Neural crest cell (in vitro differentiated cells): Measurements from ENCODE around the gene TEPSIN. TPM values are rescaled to one million over a fixed set of nuclear protein-coding genes. Genes with fewer than 3 reads are reported as not detected.

Experiments
- DNase-seq: peaks from one replicate; pipeline ENCODE4 v3.0.0; 2021; ENCODE audit warnings: low read depth, mixed read lengths, low spot score
- H3K27ac Mint-ChIP-seq: one replicate; pipeline ENCODE4 v1.8.0; 2021; ENCODE audit warnings: mild to moderate bottlenecking, mixed read lengths; ENCODE audit not compliant: unreplicated experiment
- H3K27me3 Mint-ChIP-seq: 2 replicates; pipeline ENCODE4 v1.8.0; 2021; ENCODE audit warnings: low read depth, mild to moderate bottlenecking, mixed read lengths
- H3K36me3 Mint-ChIP-seq: 2 replicates; pipeline ENCODE4 v1.8.0; 2021; ENCODE audit warnings: low read depth, mild to moderate bottlenecking, mixed read lengths
- H3K4me1 Mint-ChIP-seq: 2 replicates; pipeline ENCODE4 v1.8.0; 2021; ENCODE audit warnings: mixed read lengths
- H3K4me3 Mint-ChIP-seq: one replicate; pipeline ENCODE4 v1.8.0; 2021; ENCODE audit warnings: mild to moderate bottlenecking, mixed read lengths
- H3K9me3 Mint-ChIP-seq: 2 replicates; pipeline ENCODE4 v1.8.0; 2021; ENCODE audit warnings: mixed read lengths
- total RNA-seq: library from RNA; stranded (reverse); gene quantifications from 2 replicates; pipeline ENCODE4 v1.2.1, GENCODE V29; 2021
- TF ChIP-seq, protein P1 (sequence below): fragments of 200-600 bp; sonication (generic); conservative IDR thresholded peaks from 2 replicates; pipeline ENCODE4 v1.5.0; 2021; ENCODE audit warnings: antibody characterized with exemption, mild to moderate bottlenecking

TEPSIN gene
- total RNA-seq, 1 donor from 2014 or later, result 40.4 TPM

GRCh38 chr17:81265576-81265975 is 26.7 kb upstream of the TEPSIN start:
- Mint-ChIP-seq H3K9me3 (no peaks in the 10 kb centered on the region), H3K4me1 (peaks cover 19% of the 10 kb centered on the region), H3K36me3 (peaks cover 15% of the 10 kb centered on the region), H3K27ac (no peak overlapping the region), H3K27me3 (no peaks in the 10 kb centered on the region), H3K4me3 (no peak overlapping the region)
- TF ChIP-seq, protein P1, sequence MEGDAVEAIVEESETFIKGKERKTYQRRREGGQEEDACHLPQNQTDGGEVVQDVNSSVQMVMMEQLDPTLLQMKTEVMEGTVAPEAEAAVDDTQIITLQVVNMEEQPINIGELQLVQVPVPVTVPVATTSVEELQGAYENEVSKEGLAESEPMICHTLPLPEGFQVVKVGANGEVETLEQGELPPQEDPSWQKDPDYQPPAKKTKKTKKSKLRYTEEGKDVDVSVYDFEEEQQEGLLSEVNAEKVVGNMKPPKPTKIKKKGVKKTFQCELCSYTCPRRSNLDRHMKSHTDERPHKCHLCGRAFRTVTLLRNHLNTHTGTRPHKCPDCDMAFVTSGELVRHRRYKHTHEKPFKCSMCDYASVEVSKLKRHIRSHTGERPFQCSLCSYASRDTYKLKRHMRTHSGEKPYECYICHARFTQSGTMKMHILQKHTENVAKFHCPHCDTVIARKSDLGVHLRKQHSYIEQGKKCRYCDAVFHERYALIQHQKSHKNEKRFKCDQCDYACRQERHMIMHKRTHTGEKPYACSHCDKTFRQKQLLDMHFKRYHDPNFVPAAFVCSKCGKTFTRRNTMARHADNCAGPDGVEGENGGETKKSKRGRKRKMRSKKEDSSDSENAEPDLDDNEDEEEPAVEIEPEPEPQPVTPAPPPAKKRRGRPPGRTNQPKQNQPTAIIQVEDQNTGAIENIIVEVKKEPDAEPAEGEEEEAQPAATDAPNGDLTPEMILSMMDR, result no peak
- DNase-seq, result no peak

DNA sequence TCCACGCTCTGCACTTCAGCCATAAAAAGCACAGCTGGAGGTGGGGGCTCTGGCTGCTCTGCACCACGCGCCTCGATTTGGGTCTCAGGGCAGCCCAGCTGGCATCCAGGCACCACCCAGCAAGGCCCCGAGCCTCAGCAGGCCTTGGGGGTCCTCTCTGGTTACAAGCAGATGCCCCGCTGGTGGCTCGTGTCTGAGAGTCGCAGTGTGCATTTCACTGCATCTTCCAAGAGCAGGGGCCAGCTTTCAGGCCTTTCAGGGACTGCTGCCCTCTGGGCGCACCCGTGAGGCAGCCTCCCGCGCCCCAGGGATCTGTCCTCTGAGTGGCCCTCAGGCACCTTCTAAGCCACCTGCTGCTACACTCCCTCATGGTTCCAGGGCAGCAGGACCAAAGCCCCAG is 25.8 kb upstream of the TEPSIN start:
- no peak for DNase-seq
- TF ChIP-seq, protein P1, result no peak
- Mint-ChIP-seq H3K36me3 (peaks cover 15% of the 10 kb centered on the region), H3K9me3 (no peaks in the 10 kb centered on the region), H3K27me3 (no peaks in the 10 kb centered on the region), H3K4me3 (no peak overlapping the region), H3K4me1 (peaks cover 19% of the 10 kb centered on the region), H3K27ac (no peak overlapping the region)

DNA sequence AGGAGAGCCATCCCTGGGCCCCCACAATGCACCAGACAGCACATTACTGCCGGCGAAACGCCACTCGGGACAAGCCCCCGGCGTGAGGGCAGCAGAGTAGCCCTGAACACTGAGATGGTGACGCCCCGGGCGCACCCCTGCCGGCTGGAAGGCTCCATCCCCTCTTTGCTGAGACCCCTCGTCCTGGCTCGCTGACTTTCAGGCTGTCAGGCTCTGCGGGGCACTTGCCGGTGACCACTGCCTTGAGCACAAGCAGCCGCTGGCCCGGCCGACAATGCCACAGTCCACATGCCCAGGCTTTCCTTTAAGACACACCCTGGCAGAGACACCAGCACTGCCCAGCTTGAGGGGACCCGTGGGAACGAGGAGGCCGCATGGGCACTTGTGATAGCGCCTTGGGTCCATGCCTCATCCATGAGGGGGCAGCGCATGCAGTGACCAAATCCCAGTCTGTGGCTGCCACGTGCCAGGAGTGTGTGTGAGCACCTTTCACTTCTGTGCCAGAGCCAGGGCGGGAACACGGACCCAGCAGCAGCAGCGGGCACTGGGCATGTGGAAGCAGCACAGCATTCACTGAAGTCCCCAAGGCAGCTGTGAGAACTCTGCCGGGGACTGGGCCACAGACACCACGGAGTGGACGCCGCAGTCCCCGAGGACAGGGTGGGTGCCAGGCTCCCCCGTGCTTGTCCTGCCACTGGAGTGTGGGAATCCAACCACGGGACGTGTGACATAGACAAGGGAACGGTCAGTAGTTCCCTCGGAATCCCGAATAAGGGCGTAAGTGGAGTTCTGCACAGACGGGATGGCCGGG is 24.7 kb upstream of the TEPSIN start:
- Mint-ChIP-seq H3K4me3 (no peak overlapping the region), H3K27me3 (no peaks in the 10 kb centered on the region), H3K4me1 (peaks cover 19% of the 10 kb centered on the region), H3K27ac (no peak overlapping the region), H3K36me3 (peaks cover 7% of the 10 kb centered on the region), H3K9me3 (no peaks in the 10 kb centered on the region)
- TF ChIP-seq, protein P1, result no peak
- no peak for DNase-seq

GRCh38 chr17:81261582-81262336 is 22.9 kb upstream of the TEPSIN start:
- peaks cover 5% of the 10 kb centered on the region for H3K4me1 Mint-ChIP-seq
- TF ChIP-seq, protein P1, result no peak
- H3K9me3 Mint-ChIP-seq, result no peaks in the 10 kb centered on the region
- H3K4me3 Mint-ChIP-seq, result no peak overlapping the region
- H3K27ac Mint-ChIP-seq, result no peak overlapping the region
- H3K27me3 Mint-ChIP-seq, result no peaks in the 10 kb centered on the region
- no peak for DNase-seq
- peaks cover 2% of the 10 kb centered on the region for H3K36me3 Mint-ChIP-seq

GRCh38 chr17:81261096-81261495 is 22.2 kb upstream of the TEPSIN start:
- Mint-ChIP-seq H3K9me3 (no peaks in the 10 kb centered on the region), H3K4me3 (no peak overlapping the region), H3K36me3 (peaks cover 2% of the 10 kb centered on the region), H3K27ac (no peak overlapping the region), H3K27me3 (no peaks in the 10 kb centered on the region), H3K4me1 (peaks cover 3% of the 10 kb centered on the region)
- TF ChIP-seq, protein P1, result no peak
- no peak for DNase-seq
